Subcutaneous adipose tissue (tissue), 4 donors: ENCODE data around the gene ZNF764. TPM values are rescaled to one million over a fixed set of nuclear protein-coding genes. Genes with fewer than 3 reads are reported as not detected.

Experiments used
- total RNA-seq, 4 donors: library from RNA; depleted of rRNA; stranded (reverse); fragments of >200 nt; gene quantifications; one replicate each; pipeline ENCODE4 v1.1.0, GENCODE V29; 2016
- TF ChIP-seq, protein P1 (sequence below): fragments of 450-650 bp; IDR thresholded peaks from one replicate; pipeline ENCODE4 v1.5.1; 2016; ENCODE audit warnings: low read depth, mild to moderate bottlenecking, control low read depth, antibody characterized with exemption, moderate library complexity

The ZNF764 gene
- total RNA-seq, 4 donors from 2014 or later, result 3.6 to 11.3 (median 4.9) TPM

GRCh38 chr16:30525844-30526136 lies 32.4 kb downstream of the ZNF764 start:
- TF ChIP-seq, protein P1, sequence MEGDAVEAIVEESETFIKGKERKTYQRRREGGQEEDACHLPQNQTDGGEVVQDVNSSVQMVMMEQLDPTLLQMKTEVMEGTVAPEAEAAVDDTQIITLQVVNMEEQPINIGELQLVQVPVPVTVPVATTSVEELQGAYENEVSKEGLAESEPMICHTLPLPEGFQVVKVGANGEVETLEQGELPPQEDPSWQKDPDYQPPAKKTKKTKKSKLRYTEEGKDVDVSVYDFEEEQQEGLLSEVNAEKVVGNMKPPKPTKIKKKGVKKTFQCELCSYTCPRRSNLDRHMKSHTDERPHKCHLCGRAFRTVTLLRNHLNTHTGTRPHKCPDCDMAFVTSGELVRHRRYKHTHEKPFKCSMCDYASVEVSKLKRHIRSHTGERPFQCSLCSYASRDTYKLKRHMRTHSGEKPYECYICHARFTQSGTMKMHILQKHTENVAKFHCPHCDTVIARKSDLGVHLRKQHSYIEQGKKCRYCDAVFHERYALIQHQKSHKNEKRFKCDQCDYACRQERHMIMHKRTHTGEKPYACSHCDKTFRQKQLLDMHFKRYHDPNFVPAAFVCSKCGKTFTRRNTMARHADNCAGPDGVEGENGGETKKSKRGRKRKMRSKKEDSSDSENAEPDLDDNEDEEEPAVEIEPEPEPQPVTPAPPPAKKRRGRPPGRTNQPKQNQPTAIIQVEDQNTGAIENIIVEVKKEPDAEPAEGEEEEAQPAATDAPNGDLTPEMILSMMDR, result no peak

- TF ChIP-seq, protein P1, result no peak
Observed at GRCh38 chr16:30524575-30525568, 33.3 kb downstream of the ZNF764 start.

GRCh38 chr16:30523768-30524574 lies 34.2 kb downstream of the ZNF764 start:
- TF ChIP-seq, protein P1, result no peak

DNA sequence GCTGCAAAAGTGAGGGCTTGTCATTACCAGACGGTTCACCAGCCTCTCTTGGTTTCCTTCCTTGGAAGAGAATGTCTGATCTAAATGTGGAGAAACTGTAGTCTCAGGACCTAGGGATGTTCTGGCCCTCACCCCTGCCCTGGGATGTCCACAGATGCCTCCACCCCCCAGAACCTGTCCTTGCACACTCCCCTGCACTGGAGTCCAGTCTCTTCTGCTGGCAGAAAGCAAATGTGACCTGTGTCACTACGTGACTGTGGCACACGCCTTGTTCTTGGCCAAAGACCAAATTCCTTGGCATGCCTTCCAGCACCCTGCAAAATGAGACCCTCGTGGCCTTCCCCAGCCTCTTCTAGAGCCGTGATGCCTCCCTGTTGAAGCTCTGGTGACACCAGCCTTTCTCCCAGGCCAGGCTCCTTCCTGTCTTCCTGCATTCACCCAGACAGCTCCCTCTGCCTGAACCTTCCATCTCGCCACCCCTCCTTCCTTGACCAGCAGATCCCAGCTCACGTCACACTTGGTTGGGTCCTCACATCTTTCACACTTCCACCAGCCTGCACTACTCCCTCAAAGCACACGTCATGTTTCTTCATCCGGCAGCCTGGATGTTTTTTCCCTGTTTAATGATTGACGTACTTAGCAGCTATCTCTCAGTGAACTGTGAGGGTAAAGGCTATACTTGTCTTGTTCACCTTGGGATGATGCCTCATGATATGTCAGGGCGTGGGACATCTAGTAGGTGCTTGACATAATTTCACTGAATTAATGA lies 36.1 kb downstream of the ZNF764 start:
- TF ChIP-seq, protein P1, result no peak

- TF ChIP-seq, protein P1, result no peak
Observed at GRCh38 chr16:30521476-30521872, 36.7 kb downstream of the ZNF764 start.

DNA sequence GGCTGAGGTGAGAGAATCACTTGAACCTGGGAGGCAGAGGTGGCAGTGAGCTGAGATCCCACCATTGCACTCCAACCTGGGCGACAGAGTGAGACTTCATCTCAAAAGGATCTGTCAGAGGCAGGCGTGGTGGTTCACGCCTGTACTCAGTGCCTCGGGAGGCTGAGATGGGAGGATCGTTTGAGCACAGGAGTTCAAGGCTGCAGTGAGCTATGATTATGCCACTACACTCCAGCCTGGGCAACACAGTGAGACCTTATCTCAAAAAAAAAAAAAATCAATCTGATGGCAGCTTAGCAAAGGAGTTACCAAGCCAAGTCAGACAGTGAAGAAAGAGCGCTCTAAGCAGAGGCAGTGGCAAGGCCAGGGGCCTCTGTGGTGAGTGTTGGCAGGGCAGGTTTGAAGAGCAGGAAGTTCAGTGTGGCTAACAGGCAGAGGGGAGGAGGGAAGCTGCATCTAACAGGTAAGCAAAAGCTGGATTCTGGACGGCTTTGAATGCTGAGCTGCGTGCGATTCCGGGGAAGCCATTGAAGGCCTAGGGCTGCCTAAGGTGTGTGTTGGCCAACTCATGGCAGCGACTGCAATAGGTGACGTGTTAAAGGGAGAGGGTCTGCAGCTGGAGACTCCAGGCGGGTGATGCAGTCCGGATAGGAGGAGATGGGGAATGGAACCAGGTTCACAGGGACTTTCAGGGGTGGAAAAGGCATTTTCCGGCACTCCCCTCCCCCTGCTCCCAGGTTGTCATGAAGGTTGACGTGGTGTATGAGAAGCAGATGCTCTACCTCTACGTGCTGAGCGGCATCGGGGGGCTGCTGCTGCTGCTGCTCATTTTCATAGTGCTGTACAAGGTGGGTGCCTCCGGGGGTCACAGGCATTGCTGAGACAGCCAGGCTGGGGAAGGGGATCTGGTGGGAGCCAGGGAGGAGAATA lies 38.8 kb downstream of the ZNF764 start:
- TF ChIP-seq, protein P1, result no peak
